Measurements from ENCODE around the gene ANKRD60.

ANKRD60 gene

GRCh38 chr20:58222446-58222845 lies 6.0 kb downstream of the ANKRD60 start:
- no peak for DNase-seq

GRCh38 chr20:58219342-58219700 lies 9.1 kb downstream of the ANKRD60 start:
- no peak for DNase-seq

GRCh38 chr20:58218665-58219341 lies 9.7 kb downstream of the ANKRD60 start:
- DNase-seq, result no peak

- DNase-seq, result no peak
Observed at GRCh38 chr20:58216334-58216733, 12.1 kb downstream of the ANKRD60 start.

GRCh38 chr20:58215116-58215515 lies 13.3 kb downstream of the ANKRD60 start:
- no peak for DNase-seq

- no peak for DNase-seq
Observed at GRCh38 chr20:58214310-58214709, 14.1 kb downstream of the ANKRD60 start.

GRCh38 chr20:58213716-58214115 lies 14.7 kb downstream of the ANKRD60 start:
- no peak for DNase-seq

GRCh38 chr20:58213121-58213520 lies 15.3 kb downstream of the ANKRD60 start:
- no peak for DNase-seq

- DNase-seq, result no peak
Observed at GRCh38 chr20:58212636-58213035, 15.8 kb downstream of the ANKRD60 start.

- DNase-seq, result no peak
Observed at GRCh38 chr20:58210398-58210747, 18.1 kb downstream of the ANKRD60 start.

- peak; percentile 93 for DNase-seq
Observed at GRCh38 chr20:58209652-58210397, 18.6 kb downstream of the ANKRD60 start.

- DNase-seq, result no peak
Observed at GRCh38 chr20:58208944-58209343, 19.5 kb downstream of the ANKRD60 start.

GRCh38 chr20:58205850-58206249 lies 22.6 kb downstream of the ANKRD60 start:
- no peak for DNase-seq

- no peak for DNase-seq
Observed at GRCh38 chr20:58202044-58202443, 26.4 kb downstream of the ANKRD60 start.

- DNase-seq, result no peak
Observed at GRCh38 chr20:58201616-58202015, 26.8 kb downstream of the ANKRD60 start.

- DNase-seq, result no peak
Observed at GRCh38 chr20:58199469-58199868, 29.0 kb downstream of the ANKRD60 start.

GRCh38 chr20:58198901-58199355 lies 29.5 kb downstream of the ANKRD60 start:
- DNase-seq, result no peak

GRCh38 chr20:58198384-58198783 lies 30.1 kb downstream of the ANKRD60 start:
- no peak for DNase-seq

GRCh38 chr20:58197185-58197469 lies 31.3 kb downstream of the ANKRD60 start:
- DNase-seq, result no peak

- no peak for DNase-seq
Observed at GRCh38 chr20:58196402-58197184, 31.9 kb downstream of the ANKRD60 start.

GRCh38 chr20:58195047-58195446 lies 33.4 kb downstream of the ANKRD60 start:
- no peak for DNase-seq

- no peak for DNase-seq
Observed at GRCh38 chr20:58194175-58194791, 34.2 kb downstream of the ANKRD60 start.

- DNase-seq, result no peak
Observed at GRCh38 chr20:58192567-58192966, 35.9 kb downstream of the ANKRD60 start.

- no peak for DNase-seq
Observed at GRCh38 chr20:58192065-58192464, 36.4 kb downstream of the ANKRD60 start.

Data from right forelimb (tissue), 1 donor.